ENCODE data around the gene KRTAP4-2. TPM values are rescaled to one million over a fixed set of nuclear protein-coding genes. Genes with fewer than 3 reads are reported as not detected.
"Not testable (repeated sequence)": the region's sequence is repeated elsewhere in the genome, so short reads cannot be mapped to it uniquely, and the experiment has no call there.

The KRTAP4-2 gene
- total RNA-seq: not detected in 2 replicates

- no peaks in the 10 kb centered on the region for H3K27me3 ChIP-seq (ENCODE audit: insufficient read depth, low read length)
- DNase-seq (ENCODE audit: insufficient read length, low spot score, missing footprints): no peak
- TF ChIP-seq CTCF (IDR thresholded peaks at IDR 0.05; ENCODE audit: extremely low read depth, low read depth, low read length): no peak
- H3K9me3 ChIP-seq (ENCODE audit: low read depth, low read length): no peaks in the 10 kb centered on the region
- peak within 1 kb of the TSS; percentile 90 for H3K27ac ChIP-seq (ENCODE audit: low read depth, low read length)
- H3K36me3 ChIP-seq (ENCODE audit: insufficient read depth, low read length): no peaks in the 10 kb centered on the region
- no peak within 1 kb of the TSS for H3K4me3 ChIP-seq (ENCODE audit: insufficient read depth, low read length)
- H2AFZ ChIP-seq (ENCODE audit: low read length): peak within 1 kb of the TSS; percentile 33
- H4K20me1 ChIP-seq (ENCODE audit: insufficient read depth, low read length): no peaks in the 10 kb centered on the region
- H3K4me2 ChIP-seq (ENCODE audit: insufficient read depth, low read length): peak within 1 kb of the TSS; percentile 14
- H3K79me2 ChIP-seq (ENCODE audit: insufficient read depth, low read length): no peaks in the 10 kb centered on the region
- peaks cover 18% of the 10 kb centered on the region for H3K4me1 ChIP-seq (ENCODE audit: insufficient read depth, low read length)
These were observed at the start of gene KRTAP4-2 for GRCh38 chr17:41177727-41178271. KRTAP4-2 (minus strand) TSS chr17:41178221; CDS start chr17:41178164, 57 bp downstream.

GRCh38 chr17:41226598-41227095 is 48.6 kb upstream of the KRTAP4-2 start, which contains the start of gene KRTAP9-2:
KRTAP9-2 (plus strand) TSS chr17:41226648; CDS start chr17:41226655, 7 bp downstream.
- H3K4me1 ChIP-seq (ENCODE audit: insufficient read depth, low read length); H3K27me3 ChIP-seq (ENCODE audit: insufficient read depth, low read length); H4K20me1 ChIP-seq (ENCODE audit: insufficient read depth, low read length); DNase-seq (ENCODE audit: insufficient read length, low spot score, missing footprints); H3K4me2 ChIP-seq (ENCODE audit: insufficient read depth, low read length); H3K4me3 ChIP-seq (ENCODE audit: insufficient read depth, low read length); H2AFZ ChIP-seq (ENCODE audit: low read length); H3K9me3 ChIP-seq (ENCODE audit: low read depth, low read length); H3K27ac ChIP-seq (ENCODE audit: low read depth, low read length); H3K79me2 ChIP-seq (ENCODE audit: insufficient read depth, low read length); H3K36me3 ChIP-seq (ENCODE audit: insufficient read depth, low read length): not testable (repeated sequence)

DNA sequence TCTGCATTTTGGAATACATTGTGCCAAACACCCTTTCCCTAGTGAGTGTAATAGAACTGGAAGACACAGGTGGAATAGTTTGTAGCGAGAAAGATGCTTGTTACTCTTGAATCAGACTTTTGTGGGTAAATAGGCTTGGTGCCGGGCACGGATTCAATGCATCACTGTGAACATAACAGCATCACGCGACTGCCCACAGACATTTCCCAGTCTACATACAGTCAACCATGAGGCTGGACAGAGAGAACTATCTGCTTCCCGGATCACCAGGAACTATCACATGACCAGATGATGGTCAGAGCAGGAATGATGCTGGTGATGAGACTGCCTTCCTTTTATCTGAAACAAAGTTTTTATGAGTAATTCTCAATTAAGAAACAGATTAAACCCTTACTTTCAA is 48.0 kb upstream of the KRTAP4-2 start:
- no peak for DNase-seq (ENCODE audit: insufficient read length, low spot score, missing footprints)
- Histone ChIP-seq H3K4me2 (ENCODE audit: insufficient read depth, low read length) (no peak overlapping the region), H3K27ac (ENCODE audit: low read depth, low read length) (no peak overlapping the region), H3K9me3 (ENCODE audit: low read depth, low read length) (no peaks in the 10 kb centered on the region), H4K20me1 (ENCODE audit: insufficient read depth, low read length) (no peaks in the 10 kb centered on the region), H2AFZ (ENCODE audit: low read length) (no peak overlapping the region), H3K4me3 (ENCODE audit: insufficient read depth, low read length) (no peak overlapping the region), H3K36me3 (ENCODE audit: insufficient read depth, low read length) (no peaks in the 10 kb centered on the region), H3K79me2 (ENCODE audit: insufficient read depth, low read length) (no peaks in the 10 kb centered on the region), H3K27me3 (ENCODE audit: insufficient read depth, low read length) (no peaks in the 10 kb centered on the region), H3K4me1 (ENCODE audit: insufficient read depth, low read length) (peaks cover 6% of the 10 kb centered on the region)
- no peak for TF ChIP-seq CTCF (IDR thresholded peaks at IDR 0.05; ENCODE audit: extremely low read depth, low read depth, low read length)

- H3K4me1 ChIP-seq (ENCODE audit: insufficient read depth, low read length): peaks cover 6% of the 10 kb centered on the region
- DNase-seq (ENCODE audit: insufficient read length, low spot score, missing footprints): no peak
- H3K4me2 ChIP-seq (ENCODE audit: insufficient read depth, low read length): no peak overlapping the region
- H4K20me1 ChIP-seq (ENCODE audit: insufficient read depth, low read length): no peaks in the 10 kb centered on the region
- H2AFZ ChIP-seq (ENCODE audit: low read length): peak overlapping the region; percentile 4
- no peak overlapping the region for H3K27ac ChIP-seq (ENCODE audit: low read depth, low read length)
- H3K27me3 ChIP-seq (ENCODE audit: insufficient read depth, low read length): no peaks in the 10 kb centered on the region
- H3K4me3 ChIP-seq (ENCODE audit: insufficient read depth, low read length): no peak overlapping the region
- TF ChIP-seq CTCF (IDR thresholded peaks at IDR 0.05; ENCODE audit: extremely low read depth, low read depth, low read length): no peak
- H3K9me3 ChIP-seq (ENCODE audit: low read depth, low read length): no peaks in the 10 kb centered on the region
- H3K79me2 ChIP-seq (ENCODE audit: insufficient read depth, low read length): no peaks in the 10 kb centered on the region
- no peaks in the 10 kb centered on the region for H3K36me3 ChIP-seq (ENCODE audit: insufficient read depth, low read length)
These were observed 45.8 kb upstream of the KRTAP4-2 start for GRCh38 chr17:41223821-41224220.

Data from osteoblast (primary cell).